H9 (cell line): ENCODE results near the gene PLPP2. TPM values are rescaled to one million over a fixed set of nuclear protein-coding genes. Genes with fewer than 3 reads are reported as not detected.
A peak's percentile ranks its signal among the peaks of the same experiment; 100 is the strongest.

Experiments used
- DNase-seq: peaks from one replicate; pipeline ENCODE4 v3.0.0-alpha.2; 2017
- H2AFZ ChIP-seq: one replicate; pipeline ENCODE4 v1.6.1; 2013; ENCODE audit warnings: mild to moderate bottlenecking, low read length, control low read depth, moderate library complexity
- H2AK5ac ChIP-seq: 2 replicates; pipeline ENCODE4 v1.6.1; 2013; ENCODE audit warnings: low read length, control low read depth, mixed read lengths; ENCODE audit not compliant: insufficient read length
- H2BK120ac ChIP-seq: one replicate; pipeline ENCODE4 v1.6.1; 2013; ENCODE audit warnings: low read depth, mild to moderate bottlenecking, low read length, control low read depth, inconsistent platforms; ENCODE audit not compliant: poor library complexity, severe bottlenecking
- H2BK12ac ChIP-seq: 2 replicates; pipeline ENCODE4 v1.6.1; 2013; ENCODE audit warnings: low read length, control low read depth, mixed read lengths, low read depth; ENCODE audit not compliant: insufficient read length
- H2BK15ac ChIP-seq: 2 replicates; pipeline ENCODE4 v1.6.1; 2013; ENCODE audit warnings: low read depth, low read length, control low read depth
- H2BK20ac ChIP-seq: one replicate; pipeline ENCODE4 v1.6.1; 2013; ENCODE audit warnings: low read depth, mild to moderate bottlenecking, low read length, control low read depth, inconsistent platforms; ENCODE audit not compliant: poor library complexity, severe bottlenecking
- H2BK5ac ChIP-seq: 2 replicates; pipeline ENCODE4 v1.6.1; 2013; ENCODE audit warnings: low read length, control low read depth, mixed read lengths; ENCODE audit not compliant: insufficient read length
- H3K14ac ChIP-seq: 2 replicates; pipeline ENCODE4 v1.6.1; 2013; ENCODE audit warnings: low read length, control low read depth; ENCODE audit not compliant: insufficient read depth
- H3K18ac ChIP-seq: 2 replicates; pipeline ENCODE4 v1.6.1; 2013; ENCODE audit warnings: low read depth, mild to moderate bottlenecking, mixed read lengths, low read length, control low read depth; ENCODE audit not compliant: insufficient read length
- H3K23ac ChIP-seq: 2 replicates; pipeline ENCODE4 v1.6.1; 2013; ENCODE audit warnings: low read length, control low read depth, mixed read lengths, low read depth; ENCODE audit not compliant: insufficient read length
- H3K23me2 ChIP-seq: 2 replicates; pipeline ENCODE4 v1.6.1; 2013; ENCODE audit warnings: low read depth, mild to moderate bottlenecking, mixed read lengths, low read length, control low read depth; ENCODE audit not compliant: insufficient read length, poor library complexity, severe bottlenecking
- H3K27ac ChIP-seq: 2 replicates; pipeline ENCODE4 v1.5.1; 2013; ENCODE audit warnings: low read length, control low read depth, mixed read lengths, low read depth; ENCODE audit not compliant: insufficient read length
- H3K27me3 ChIP-seq: 2 replicates; pipeline ENCODE4 v1.6.1; 2013; ENCODE audit warnings: low read length, control low read depth, inconsistent platforms; ENCODE audit not compliant: insufficient read depth
- H3K4ac ChIP-seq: 2 replicates; pipeline ENCODE4 v1.6.1; 2013; ENCODE audit warnings: low read depth, mild to moderate bottlenecking, control low read depth, inconsistent platforms, low read length, moderate library complexity
- H3K4me1 ChIP-seq: 2 replicates; pipeline ENCODE4 v1.6.1; 2013; ENCODE audit warnings: low read length, control low read depth, inconsistent platforms; ENCODE audit not compliant: insufficient read depth
- H3K4me2 ChIP-seq: 2 replicates; pipeline ENCODE4 v1.6.1; 2013; ENCODE audit warnings: low read length, control low read depth, mixed read lengths; ENCODE audit not compliant: insufficient read length, insufficient read depth
- H3K56ac ChIP-seq: 2 replicates; pipeline ENCODE4 v1.6.1; 2013; ENCODE audit warnings: low read depth, mild to moderate bottlenecking, mixed read lengths, low read length, control low read depth; ENCODE audit not compliant: insufficient read length
- H3K79me1 ChIP-seq: 2 replicates; pipeline ENCODE4 v1.6.1; 2013; ENCODE audit warnings: low read depth, mild to moderate bottlenecking, moderate library complexity, low read length, control low read depth, inconsistent platforms; ENCODE audit not compliant: insufficient read depth, poor library complexity, severe bottlenecking
- H3K79me2 ChIP-seq: 2 replicates; pipeline ENCODE4 v1.6.1; 2013; ENCODE audit warnings: low read length, control low read depth, inconsistent platforms; ENCODE audit not compliant: insufficient read depth
- H3K9ac ChIP-seq: 2 replicates; pipeline ENCODE4 v1.6.1; 2013; ENCODE audit warnings: low read length, control low read depth, mixed read lengths; ENCODE audit not compliant: insufficient read length; ENCODE audit errors: extremely low read depth
- H3K9me3 ChIP-seq: one replicate; pipeline ENCODE4 v1.6.1; 2013; ENCODE audit warnings: low read depth, low read length, inconsistent platforms; ENCODE audit not compliant: control insufficient read depth
- H3T11ph ChIP-seq: one replicate; pipeline ENCODE4 v1.6.1; 2013; ENCODE audit warnings: mild to moderate bottlenecking, low read length, control low read depth, inconsistent platforms
- H4K20me1 ChIP-seq: one replicate; pipeline ENCODE4 v1.6.1; 2013; ENCODE audit not compliant: control insufficient read depth, insufficient read length, insufficient read depth
- H4K5ac ChIP-seq: 2 replicates; pipeline ENCODE4 v1.6.1; 2013; ENCODE audit warnings: low read depth, mild to moderate bottlenecking, mixed read lengths, low read length, control low read depth; ENCODE audit not compliant: insufficient read length
- H4K8ac ChIP-seq: replicated peaks from 2 replicates; pipeline ENCODE4 v1.6.1; 2013; ENCODE audit warnings: low read length, control low read depth, mixed read lengths, low read depth; ENCODE audit not compliant: insufficient read length
- H4K91ac ChIP-seq: 2 replicates; pipeline ENCODE4 v1.6.1; 2013; ENCODE audit warnings: low read depth, mild to moderate bottlenecking, moderate library complexity, mixed read lengths, low read length, control low read depth; ENCODE audit not compliant: insufficient read length
- H3K27ac Mint-ChIP-seq, 3 experiments: 2 replicates in 2 of 3; 3 replicates in 1 of 3; pipeline ENCODE4 v1.8.0; 2020 to 2021; ENCODE audit warnings: mixed read lengths in 3 of 3, mild to moderate bottlenecking in 1 of 3, moderate library complexity in 1 of 3
- H3K27me3 Mint-ChIP-seq: 2 replicates; pipeline ENCODE4 v1.8.0; 2021; ENCODE audit warnings: low read depth, mild to moderate bottlenecking, moderate library complexity, mixed read lengths
- H3K36me3 Mint-ChIP-seq, 3 experiments: 2 replicates in 2 of 3; 3 replicates in 1 of 3; pipeline ENCODE4 v1.8.0; 2020 to 2021; ENCODE audit warnings: low read depth in 3 of 3, mixed read lengths in 3 of 3; ENCODE audit not compliant: insufficient read depth in 1 of 3
- H3K4me1 Mint-ChIP-seq, 2 experiments: 2 replicates each; pipeline ENCODE4 v1.8.0; 2020; ENCODE audit warnings: mixed read lengths in 2 of 2
- H3K4me3 Mint-ChIP-seq, 2 experiments: 2 replicates in 1 of 2; 3 replicates in 1 of 2; pipeline ENCODE4 v1.8.0; 2020 to 2021; ENCODE audit warnings: mild to moderate bottlenecking in 2 of 2, mixed read lengths in 2 of 2, moderate library complexity in 1 of 2
- H3K9me3 Mint-ChIP-seq, 2 experiments: 2 replicates in 1 of 2; 3 replicates in 1 of 2; pipeline ENCODE4 v1.8.0; 2020; ENCODE audit warnings: mild to moderate bottlenecking in 2 of 2, mixed read lengths in 2 of 2, moderate library complexity in 1 of 2
- WGBS: extraction: QIAGEN DNeasy Blood & Tissue Kit; methylation state at CpG from one replicate; pipeline ENCODE4 v1.1.7; 2013; ENCODE audit warnings: missing lambda C conversion rate, low lambda C conversion rate, mixed read lengths; ENCODE audit not compliant: insufficient read length; ENCODE audit errors: extremely low coverage; 5-methylcytosine and 5-hydroxymethylcytosine counted together
- total RNA-seq: library from RNA; stranded (reverse); gene quantifications from 2 replicates; pipeline ENCODE4 v1.2.1, GENCODE V29; 2021
- TF ChIP-seq, protein P1 (sequence below): fragments of 200-600 bp; sonication (generic); conservative IDR thresholded peaks from 3 replicates; pipeline ENCODE4 v1.8.0; 2021; ENCODE audit warnings: antibody characterized with exemption, mild to moderate bottlenecking

PLPP2 gene
- total RNA-seq, 1 experiment from 2014 or later = 143 TPM

DNA sequence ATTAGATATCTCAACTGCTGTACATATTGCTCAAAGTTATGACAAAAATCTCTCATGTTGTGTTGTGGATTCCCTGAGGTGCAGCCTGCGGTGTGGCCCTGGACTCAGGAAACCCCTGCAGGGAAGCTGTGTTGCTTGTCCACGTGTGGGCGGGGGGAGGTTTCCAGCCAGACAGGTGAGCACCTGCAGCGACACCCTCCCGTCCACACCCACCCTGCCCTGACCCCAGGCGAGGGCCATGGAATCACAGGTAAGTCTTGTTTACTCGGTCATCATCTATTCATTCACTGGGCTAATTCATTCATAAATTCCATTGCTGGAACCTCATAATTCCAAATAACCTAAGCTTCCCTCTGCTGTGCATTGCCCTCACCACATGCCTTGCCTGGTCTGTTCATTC lies 14.1 kb downstream of the PLPP2 start:
- peaks cover 9 to 37% (median 21%) of the 10 kb centered on the region in 3 experiments for H3K36me3 Mint-ChIP-seq
- Histone ChIP-seq H3K4me2 (no peak overlapping the region), H3K27ac (no peak overlapping the region), H3K23me2 (no peaks in the 10 kb centered on the region), H3K4ac (no peak overlapping the region), H3K14ac (no peak overlapping the region), H3K9me3 (no peaks in the 10 kb centered on the region), H2BK15ac (no peak overlapping the region), H3K4me1 (peaks cover 5% of the 10 kb centered on the region), H3K79me2 (no peaks in the 10 kb centered on the region), H3K27me3 (no peaks in the 10 kb centered on the region), H2BK20ac (no peak overlapping the region), H4K20me1 (no peaks in the 10 kb centered on the region), H3K18ac (no peak overlapping the region), H3K9ac (no peak overlapping the region), H3K56ac (no peak overlapping the region), H4K91ac (no peak overlapping the region), H2AFZ (no peak overlapping the region), H3K79me1 (no peaks in the 10 kb centered on the region), H3T11ph (no peak overlapping the region), H4K8ac (no peak overlapping the region), H4K5ac (no peak overlapping the region), H2BK120ac (no peak overlapping the region), H3K23ac (no peak overlapping the region), H2BK12ac (no peak overlapping the region), H2BK5ac (no peak overlapping the region), H2AK5ac (no peak overlapping the region)
- WGBS = no CpG with 5 or more reads among the region's 7 CpGs
- H3K4me3 Mint-ChIP-seq = peak overlapping the region in 1 of 2 experiments; percentile 59; a peak in 1 of 5 replicates
- no peak for DNase-seq
- no peak overlapping the region for H3K27ac Mint-ChIP-seq
- TF ChIP-seq, protein P1, sequence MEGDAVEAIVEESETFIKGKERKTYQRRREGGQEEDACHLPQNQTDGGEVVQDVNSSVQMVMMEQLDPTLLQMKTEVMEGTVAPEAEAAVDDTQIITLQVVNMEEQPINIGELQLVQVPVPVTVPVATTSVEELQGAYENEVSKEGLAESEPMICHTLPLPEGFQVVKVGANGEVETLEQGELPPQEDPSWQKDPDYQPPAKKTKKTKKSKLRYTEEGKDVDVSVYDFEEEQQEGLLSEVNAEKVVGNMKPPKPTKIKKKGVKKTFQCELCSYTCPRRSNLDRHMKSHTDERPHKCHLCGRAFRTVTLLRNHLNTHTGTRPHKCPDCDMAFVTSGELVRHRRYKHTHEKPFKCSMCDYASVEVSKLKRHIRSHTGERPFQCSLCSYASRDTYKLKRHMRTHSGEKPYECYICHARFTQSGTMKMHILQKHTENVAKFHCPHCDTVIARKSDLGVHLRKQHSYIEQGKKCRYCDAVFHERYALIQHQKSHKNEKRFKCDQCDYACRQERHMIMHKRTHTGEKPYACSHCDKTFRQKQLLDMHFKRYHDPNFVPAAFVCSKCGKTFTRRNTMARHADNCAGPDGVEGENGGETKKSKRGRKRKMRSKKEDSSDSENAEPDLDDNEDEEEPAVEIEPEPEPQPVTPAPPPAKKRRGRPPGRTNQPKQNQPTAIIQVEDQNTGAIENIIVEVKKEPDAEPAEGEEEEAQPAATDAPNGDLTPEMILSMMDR = no peak
- H3K27me3 Mint-ChIP-seq = peaks cover 2% of the 10 kb centered on the region
- H3K4me1 Mint-ChIP-seq = peaks cover 12 to 23% of the 10 kb centered on the region in 2 experiments
- peaks cover 0 to 2% of the 10 kb centered on the region in 2 experiments; a peak in 2 of 5 replicates for H3K9me3 Mint-ChIP-seq
